HG03064 (cell line): ENCODE data around the gene RALGPS1.
"Not testable (repeated sequence)": the region's sequence is repeated elsewhere in the genome, so short reads cannot be mapped to it uniquely, and the experiment has no call there.

Source experiments
- ATAC-seq: cut with Tn5 transposase; IDR thresholded peaks from one replicate; pipeline ENCODE4 v1.9.1; 2021; ENCODE audit warnings: low read depth; ENCODE audit not compliant: unreplicated experiment

Gene RALGPS1

DNA sequence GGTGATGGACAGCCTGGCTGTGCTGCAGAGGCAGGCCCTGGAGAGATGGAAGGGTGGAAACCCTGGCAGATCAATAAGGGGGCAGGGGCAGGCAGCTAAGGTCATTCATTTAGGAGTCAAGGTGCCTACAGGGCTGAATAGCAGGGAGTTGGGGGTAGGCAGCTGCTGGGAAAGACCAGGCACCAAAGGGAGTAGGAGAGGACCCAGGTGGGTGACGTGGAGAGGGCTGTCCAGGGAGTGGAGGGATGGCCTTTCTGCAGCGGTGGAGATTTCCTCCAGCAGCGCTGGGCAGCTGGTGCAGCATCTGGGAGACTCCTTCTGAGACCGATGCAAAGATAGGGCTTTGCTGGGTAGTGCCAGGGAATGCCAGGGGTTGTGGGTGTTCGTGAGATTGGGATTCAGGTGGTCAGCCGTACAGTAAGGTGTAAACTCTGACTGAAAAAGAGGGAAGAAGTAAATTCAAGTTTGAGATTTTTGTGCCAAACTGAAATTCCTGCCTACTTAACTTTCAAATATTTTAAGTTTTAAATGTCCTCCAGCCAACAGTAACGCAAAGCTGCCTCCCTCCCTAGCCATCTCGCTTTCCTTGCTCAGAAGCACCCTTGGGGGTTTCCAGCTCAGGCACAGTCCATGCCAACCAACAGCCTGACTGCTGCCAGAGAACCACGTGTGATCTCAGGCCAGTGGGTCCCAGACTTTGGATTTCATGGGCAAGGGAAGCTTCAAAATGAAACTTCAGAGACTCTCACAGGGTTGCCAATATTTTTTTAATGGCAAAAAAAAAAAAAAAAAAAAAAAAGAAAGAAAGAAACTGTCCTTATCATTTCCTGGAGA is 226.5 kb downstream of the RALGPS1 start:
- ATAC-seq: no peak

DNA sequence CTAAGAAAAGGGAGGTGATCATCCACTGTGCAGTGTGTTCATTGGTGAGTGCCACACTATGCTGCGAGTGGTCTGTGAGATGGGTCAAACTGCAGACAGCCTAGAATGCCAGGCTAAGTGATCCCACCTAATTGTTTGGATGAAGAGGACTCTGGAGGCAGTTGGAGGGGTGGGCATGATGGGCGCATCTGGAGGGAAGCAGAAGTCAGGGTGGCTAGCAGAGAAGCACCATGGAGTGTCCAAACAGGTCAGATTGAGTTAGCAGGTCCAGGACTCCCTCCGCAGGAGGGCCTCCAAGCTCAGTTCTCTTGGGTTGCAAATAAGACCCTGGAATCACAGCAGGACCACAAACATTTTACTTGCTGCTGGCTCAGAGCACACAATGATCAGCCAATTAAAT is 227.7 kb downstream of the RALGPS1 start:
- ATAC-seq: no peak

DNA sequence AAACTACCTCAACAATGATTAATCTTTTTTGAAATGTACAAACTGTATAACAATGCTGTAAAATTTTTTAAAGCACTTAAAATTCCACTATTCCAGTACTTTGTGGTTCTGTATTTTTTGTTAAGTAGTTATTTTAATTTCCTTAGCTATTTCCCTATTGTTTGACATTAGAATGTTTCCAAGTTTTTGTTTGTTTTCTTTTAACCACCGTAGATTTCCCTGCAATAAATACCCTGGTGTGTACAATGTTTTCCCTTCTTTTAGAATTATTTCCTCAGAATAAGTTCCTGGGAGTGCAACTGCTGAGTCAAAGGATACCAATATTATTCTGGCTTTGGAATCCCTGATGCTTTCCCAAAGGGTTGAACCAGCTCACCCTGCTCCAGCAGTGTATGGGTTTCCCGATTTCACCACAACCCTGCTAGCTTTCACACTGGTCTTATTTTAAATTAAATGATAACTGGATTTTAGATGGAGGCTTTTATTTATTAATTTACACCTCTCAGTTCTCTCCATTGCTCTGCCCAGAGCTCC is 228.4 kb downstream of the RALGPS1 start:
- no peak for ATAC-seq

DNA sequence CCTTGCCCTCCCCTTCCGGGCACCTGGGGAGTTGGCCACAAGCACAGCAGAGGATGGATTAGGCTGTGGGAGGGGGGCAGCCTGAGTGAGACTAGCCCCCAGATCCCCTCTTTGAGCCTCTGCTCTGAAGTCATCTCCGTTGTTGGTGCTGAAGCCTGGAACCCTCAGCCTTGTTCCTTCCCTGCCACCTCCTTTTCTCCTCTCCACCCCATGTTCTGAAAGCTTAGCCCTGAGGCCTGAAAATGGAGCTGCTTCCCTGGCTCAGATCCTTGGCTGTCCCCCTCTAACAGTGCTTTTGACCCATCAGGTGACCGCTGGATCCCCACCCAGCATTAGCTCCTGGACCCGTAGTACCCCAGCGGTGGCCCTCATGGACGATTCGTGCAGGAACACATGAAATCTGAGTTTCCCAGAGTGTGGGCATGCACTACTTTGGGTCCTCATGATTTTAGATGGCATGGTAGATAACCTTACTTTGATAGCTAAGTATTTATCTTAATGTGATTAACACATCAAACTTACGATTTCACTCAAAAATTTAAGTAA is 229.4 kb downstream of the RALGPS1 start:
- no peak for ATAC-seq

DNA sequence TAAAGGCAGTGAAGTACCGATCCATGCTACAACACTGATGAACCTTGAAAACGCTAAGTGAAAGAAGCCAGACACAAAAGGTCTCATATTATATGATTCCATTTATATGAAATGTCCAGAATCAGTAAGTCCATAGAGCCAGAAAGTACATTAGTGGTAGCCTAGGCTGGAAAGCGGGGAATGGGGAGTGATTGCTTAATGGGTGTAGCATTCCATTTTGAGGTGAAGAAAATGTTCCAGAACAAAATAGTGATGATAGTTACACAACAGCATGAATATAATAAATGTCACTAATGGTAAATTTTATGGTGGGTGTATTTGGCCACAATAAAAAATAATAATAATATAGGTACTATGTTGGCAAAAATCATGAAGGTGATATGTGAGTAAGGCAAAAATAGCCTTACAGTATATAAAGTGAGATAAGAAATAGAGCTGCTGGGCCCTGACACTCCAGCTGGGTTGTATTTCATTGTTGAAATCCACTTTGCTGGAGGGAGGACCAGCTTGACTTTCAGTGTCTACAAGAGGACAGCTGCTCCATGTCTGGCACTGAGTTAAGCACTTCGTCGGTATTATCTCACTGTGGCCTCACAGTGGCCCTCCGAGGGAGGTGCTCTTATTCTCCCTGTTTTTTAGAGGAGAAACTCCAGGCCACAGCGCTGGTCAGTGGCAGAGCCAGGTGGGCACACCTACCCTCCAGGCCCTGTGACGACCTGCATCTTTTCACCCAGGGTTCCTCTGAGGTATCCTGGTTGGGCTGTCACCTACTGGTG is 230.3 kb downstream of the RALGPS1 start:
- ATAC-seq: no peak

DNA sequence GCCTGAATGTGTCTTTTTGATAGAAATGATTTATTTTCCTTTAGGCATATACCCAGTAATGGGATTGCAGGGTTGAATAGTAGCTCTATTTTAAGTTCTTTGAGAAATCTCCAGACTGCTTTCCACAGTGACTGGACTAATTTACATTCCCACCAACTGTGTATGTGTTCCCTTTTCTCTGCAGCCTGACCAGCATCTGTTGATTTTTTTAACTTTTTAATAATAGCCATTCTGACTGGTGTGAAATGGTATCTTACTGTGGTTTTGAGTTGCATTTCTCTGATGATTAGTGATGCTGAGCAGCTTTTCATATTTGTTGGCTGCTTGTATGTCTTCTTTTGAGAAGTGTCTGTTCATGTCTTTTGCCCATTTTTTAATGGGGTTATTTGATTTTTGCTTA is 232.3 kb downstream of the RALGPS1 start:
- not testable (repeated sequence) for ATAC-seq

DNA sequence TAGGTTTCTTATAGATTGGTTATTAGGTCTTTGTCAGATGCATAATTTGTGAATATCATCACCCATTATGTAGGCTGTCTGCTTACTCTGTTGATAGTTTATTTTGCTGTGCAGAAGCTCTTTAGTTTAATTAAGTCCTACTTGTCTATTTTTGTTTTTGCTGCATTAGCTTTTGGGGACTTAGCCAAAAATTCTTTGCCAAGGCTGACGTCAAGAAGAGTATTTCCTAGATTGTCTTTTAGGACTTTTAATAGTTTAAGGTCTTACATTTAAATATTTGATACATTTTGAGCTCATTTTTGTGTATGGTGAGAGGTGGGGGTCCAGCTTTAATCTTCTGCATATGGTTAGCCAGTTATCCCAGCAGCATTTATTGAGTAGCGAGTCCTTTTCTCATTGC is 232.7 kb downstream of the RALGPS1 start:
- ATAC-seq: no peak

DNA sequence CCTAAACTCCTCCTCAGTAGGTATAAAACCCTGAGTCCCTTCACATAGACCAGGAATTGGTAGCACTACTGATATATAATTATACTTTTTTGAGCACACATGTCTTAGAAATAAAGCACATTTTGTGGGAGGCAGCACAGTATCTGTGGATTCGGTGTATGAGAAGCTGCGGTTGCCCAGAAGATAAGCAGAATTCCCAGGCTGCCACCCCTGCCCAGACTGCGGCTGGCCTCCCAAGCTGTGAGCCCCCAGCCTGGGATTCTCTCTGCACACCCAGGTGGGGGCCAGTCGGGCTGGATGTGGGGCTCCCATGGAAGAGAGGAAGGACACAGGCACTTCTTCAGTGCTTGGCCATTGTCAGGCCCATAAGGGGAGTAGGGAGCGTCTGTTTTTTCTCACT is 233.4 kb downstream of the RALGPS1 start:
- ATAC-seq: no peak

DNA sequence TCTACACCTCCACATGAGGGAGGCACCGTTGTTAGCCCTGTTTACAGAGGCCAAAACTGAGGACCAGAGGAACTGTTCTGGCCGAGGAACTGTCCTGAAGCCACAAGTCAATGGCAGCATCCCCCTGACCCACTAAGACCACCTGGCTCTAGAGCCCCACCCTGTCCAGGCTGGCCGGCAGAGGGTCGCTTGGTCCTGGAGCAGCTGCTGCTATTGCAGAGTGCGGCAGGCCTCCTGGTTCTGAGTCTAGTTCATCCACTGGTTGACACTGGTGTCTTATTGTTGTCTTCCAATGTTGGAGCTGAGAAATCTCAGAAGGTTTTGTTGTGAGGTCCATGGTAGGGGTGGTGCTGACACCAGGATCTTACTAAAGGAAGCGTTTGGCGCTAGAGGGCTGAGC is 234.4 kb downstream of the RALGPS1 start:
- no peak for ATAC-seq

DNA sequence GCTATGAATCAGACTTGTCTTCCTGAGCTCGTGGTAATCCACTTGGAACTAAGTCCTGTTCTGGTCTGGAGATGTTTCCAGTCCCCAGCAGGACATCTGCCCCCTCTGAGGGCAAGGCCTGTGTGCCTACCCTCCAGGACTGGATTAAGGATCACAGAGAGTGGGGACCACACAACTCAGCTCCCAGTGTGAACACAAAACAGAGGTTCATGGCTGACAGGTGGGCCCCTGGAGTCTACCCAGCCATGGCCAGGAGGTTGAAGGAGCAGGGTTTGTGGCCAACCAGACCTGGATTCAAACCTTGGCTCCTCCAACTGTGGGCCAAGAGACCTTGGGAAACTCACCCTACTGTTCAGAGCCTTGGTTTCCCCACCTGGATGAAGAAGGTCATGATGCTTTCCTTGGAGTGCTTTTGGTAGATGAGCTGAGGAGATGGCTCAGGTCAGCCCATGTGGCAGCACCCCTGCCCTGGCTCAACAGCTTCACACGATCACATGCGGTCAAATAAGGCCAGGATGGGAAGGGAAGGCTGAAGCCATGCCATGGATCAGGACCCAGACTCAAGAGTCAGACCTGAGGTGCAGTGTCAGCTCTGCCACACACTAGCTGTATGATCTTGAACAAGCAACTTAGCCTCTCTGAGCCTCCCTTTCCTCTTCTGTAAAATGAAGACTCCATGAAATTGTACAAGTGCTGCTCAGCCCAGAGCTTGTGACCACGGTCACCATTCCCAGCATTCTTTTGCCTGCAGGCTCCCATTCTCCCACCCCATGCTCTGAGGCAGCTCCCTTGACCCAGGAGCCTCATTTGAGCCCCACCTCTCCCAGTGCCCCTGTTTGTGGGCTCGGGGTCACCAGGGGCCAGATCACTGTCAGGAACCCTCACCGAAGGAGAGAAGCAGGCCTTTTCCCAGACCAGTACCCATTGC is 235.1 kb downstream of the RALGPS1 start:
- no peak for ATAC-seq

DNA sequence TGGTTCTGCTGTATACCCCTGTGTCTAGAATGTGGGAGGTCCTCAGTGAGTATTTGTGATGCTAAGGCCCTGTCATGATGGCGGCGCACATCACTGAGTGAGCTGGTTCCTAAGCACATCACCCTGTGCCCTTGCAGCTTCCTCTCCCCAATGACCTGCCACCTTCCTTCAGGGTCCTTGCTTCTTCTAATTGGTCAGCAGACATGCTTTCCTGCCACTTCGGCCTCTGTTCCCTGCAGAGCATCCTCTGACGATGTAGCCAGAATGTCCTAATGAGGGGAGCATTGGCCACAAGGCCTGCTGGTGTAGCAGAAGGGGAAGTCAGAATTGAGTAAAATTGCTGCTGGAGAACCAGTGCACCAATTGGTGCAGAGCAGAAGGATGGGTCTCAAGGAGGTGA is 238.9 kb downstream of the RALGPS1 start:
- no peak for ATAC-seq

DNA sequence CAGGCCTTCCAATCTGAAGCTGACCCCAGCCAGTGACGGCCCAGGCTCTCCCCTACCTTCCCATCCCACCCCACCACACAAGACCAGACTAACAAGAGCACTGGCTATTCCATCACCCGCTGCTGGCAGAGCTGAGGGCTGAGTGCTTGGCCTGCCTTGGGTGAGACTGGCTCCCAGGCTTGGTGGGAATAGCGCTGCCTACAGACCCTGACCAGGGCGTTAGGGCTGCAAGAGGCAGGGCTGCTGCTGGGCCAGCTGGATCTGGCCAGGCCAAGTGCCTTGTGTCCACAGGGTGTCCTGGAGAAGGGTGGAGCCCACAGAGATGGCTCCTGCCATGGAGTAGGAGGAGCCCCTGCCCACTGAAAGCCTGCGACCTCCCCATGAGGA is 239.4 kb downstream of the RALGPS1 start:
- no peak for ATAC-seq

DNA sequence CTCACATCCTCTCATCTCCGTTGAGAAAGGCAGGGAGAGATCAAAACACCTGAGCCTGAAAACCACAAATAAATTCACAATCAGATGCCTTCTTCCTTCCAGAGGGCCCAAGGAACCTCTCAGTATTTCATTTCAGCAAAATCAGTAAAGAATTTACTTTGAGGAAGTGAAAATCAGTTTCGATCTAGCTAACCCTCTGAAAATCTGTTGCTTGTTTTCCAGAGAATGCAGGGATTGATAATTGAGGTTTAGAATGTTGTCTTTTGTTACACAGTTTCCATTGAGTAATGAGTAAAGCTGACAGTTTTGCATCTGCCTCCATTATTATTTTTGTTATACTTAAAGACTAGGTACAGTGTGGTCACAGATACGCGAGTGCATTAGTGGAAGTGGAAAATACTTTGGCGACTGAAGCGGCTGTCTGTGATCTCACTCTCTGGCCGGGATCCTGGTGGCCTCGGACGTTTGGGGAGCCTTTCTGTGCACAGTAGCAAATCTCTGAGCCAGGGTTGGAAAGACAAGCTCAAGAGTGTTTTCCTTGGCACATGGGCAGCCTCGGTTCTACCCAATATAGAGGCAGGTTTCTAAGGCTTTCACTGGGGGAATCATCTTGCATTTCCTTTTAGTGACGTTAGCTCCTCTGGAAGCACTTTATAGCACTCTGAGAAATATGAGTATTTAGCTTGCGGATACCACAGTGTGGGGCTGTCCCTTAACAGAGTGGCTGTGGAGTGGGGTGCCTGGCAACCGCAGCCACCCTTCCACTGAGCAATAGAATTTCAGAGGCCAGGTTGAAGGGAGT is 240.0 kb downstream of the RALGPS1 start:
- no peak for ATAC-seq

DNA sequence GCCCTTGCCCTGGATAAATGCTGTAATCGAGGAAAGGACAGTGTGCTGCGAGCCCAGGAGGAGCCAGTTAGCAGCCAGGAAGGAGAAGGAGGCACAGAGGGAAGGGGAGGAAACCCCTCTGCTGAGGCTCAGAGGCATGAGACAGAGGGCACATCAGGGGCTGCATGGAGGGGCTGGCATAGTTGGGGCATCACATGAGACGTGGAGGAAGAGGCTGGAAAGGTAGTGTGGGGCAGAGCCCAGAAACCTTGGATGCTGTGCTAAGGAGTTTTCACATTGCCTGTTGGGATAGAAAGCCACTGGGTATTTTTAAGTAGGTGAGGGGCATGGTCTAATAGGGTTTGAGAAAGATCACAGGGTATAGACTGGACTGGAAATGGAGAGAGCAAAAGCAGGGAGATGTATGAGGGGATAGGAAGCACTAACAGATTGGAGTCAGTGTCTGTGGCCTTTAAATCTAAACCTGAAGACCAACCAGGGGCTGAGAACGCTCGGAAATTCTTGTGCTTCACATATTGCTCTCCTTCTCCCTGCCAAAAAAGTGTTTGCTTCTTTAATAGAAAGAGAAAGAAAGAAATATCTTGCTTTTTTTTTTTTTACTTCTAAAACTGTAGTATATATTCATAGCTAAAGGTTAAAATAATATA is 240.9 kb downstream of the RALGPS1 start:
- ATAC-seq: no peak

DNA sequence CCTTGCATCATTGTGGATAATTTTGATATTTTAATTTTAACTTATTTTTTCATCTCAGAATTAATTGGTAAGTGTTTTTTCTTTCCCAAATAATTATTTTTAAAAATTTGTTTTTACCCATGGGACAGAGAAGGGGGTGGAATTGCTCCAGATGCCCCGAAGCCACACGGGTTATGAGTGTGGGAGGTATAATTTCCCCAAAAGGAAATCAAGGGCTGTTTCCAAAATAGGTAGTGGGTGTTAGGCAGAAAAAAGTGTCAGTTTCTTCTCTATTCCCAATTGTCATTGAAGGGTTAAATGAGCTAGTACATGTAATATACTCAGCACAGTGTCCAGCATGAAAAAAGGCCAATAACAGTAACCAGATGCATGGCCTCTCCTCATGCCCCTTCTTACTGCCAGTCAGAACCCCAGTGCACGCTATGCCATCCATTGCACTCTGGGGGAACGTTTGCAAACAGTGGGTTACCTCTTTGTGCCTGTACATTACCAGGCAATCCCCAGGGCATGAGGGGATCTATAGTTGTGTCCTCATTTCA is 244.3 kb downstream of the RALGPS1 start:
- no peak for ATAC-seq

DNA sequence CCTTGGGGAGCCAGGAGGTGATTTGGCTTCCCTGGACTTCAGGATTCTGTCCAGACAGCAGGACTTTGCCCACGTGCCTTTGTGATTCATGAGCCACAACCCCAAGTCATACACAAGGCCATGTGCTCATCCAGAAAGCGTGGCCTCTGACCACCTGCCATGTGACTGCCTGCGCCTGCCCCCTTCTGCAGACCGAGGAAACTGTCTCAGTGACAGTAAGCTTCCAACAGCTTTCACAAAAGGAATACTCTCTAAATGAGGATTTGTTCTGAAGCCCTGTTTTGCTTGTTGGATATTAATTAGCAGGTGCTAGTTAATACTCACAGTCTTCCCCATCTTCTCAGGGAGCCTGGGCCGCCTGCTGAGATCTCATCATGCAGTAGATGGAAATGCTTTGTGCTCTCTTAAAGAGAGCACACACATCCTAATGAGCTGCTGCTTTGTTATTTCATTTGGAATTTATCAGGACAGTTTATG is 244.8 kb downstream of the RALGPS1 start:
- ATAC-seq: no peak

DNA sequence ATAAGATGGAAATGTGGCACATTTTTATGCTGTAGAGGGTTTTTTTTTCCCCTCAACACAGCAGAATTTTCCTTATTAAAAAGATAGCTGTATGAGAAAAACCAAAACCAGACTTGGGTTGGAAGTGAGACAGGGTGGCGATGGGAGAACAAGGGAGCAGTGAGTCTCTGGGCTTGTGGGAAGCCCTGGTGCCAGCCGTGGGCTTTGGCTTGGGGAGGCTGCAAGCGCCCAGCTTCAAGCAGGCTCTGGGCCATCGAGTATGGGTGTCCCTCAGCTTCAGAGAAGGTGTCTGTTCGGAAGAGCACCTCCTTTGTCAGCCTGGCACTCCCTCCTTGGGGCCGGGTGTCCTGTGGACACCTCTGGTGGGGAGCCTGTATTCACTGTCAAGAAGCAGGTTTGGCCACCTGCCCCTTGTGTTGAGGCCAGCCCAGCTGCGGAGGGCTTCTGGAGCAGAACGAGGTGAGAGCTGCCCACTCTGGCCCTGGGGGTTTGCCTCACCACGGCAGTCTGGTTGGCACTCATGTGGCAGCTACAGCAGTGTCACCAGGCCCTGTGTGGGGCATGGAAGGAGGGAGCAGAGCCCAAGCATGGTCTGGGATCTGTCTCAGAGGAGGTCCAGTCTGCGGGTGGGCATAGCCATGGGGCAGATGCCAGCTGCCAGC is 245.5 kb downstream of the RALGPS1 start:
- no peak for ATAC-seq

DNA sequence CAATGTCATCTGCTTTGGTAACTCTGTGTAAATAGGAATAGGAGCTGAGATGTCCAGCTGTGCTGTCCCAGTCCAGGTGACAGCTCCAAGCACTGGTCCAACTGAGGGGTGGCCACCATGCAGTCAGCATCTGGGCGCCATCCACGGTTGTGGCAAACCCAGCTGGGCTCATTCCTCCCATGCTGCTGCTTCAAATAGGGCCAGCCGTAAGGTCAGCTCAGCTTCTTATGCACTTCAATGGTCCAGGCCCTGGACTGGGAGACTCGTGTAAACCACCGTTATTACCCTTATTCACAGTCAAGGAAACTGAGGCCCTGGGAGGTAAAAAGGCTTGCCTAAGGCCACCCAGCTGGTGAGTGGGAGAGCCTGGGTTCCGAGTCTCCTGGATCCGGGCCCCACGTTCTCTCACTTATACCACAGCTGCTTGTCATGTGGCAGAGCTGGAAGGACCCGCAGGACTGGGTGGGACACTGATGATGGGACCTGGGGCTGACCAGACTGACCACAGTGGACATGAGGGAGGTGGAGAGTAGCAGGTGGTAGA is 246.6 kb downstream of the RALGPS1 start:
- ATAC-seq: no peak
